Measurements from ENCODE around the gene SPIC.

SPIC gene

GRCh38 chr12:101536069-101536674 lies 61.0 kb downstream of the SPIC start:
- no peak for DNase-seq
